ENCODE measurements around the gene CREB3. TPM values are rescaled to one million over a fixed set of nuclear protein-coding genes. Genes with fewer than 3 reads are reported as not detected.

Gene CREB3
- total RNA-seq, 1 donor from 2014 or later, result 35.1 TPM

DNA sequence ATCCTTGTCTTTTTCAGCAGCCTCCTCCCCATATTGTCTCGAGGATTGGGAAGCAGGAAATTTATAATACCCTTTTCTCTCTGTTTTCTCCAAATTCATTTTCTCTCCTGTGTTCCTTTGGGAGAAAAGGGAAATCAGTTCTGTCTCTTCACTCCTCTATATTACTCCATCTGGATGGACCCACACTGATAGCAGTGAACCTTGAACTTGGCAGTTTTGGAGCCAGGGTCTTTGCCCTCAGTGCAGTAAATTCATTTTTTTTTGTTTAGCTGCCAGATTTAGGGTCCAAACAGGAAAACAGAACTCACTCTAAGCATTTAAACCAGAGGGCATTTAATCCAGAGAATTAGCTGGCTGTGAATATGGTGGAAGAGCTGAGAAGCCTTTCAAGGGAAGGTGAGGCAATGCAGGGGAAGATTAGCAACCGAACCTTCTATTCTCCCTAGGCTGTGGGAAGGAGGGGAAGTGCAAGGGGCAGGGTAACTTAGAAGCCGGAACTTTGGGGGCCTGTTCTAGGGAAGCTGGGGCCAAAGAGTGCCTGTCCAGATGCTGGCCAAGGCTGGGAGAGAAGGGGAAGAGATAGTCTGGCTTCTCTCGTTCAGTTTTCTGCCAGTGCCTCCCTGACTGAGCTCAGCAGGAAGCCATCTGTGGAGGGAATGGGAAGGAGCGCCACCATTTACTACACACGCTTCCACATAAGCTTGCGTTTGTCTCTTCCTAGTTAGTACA, 42.6 kb downstream of the CREB3 start:
- Histone ChIP-seq H3K4me3 (no peak overlapping the region), H3K27ac (no peak overlapping the region), H3K4me1 (peaks cover 13% of the 10 kb centered on the region), H3K9me3 (no peaks in the 10 kb centered on the region), H3K36me3 (no peaks in the 10 kb centered on the region), H3K27me3 (no peaks in the 10 kb centered on the region)
- no peak for DNase-seq (ENCODE audit: extremely low spot score in 2 of 2)
- TF ChIP-seq, protein P1, sequence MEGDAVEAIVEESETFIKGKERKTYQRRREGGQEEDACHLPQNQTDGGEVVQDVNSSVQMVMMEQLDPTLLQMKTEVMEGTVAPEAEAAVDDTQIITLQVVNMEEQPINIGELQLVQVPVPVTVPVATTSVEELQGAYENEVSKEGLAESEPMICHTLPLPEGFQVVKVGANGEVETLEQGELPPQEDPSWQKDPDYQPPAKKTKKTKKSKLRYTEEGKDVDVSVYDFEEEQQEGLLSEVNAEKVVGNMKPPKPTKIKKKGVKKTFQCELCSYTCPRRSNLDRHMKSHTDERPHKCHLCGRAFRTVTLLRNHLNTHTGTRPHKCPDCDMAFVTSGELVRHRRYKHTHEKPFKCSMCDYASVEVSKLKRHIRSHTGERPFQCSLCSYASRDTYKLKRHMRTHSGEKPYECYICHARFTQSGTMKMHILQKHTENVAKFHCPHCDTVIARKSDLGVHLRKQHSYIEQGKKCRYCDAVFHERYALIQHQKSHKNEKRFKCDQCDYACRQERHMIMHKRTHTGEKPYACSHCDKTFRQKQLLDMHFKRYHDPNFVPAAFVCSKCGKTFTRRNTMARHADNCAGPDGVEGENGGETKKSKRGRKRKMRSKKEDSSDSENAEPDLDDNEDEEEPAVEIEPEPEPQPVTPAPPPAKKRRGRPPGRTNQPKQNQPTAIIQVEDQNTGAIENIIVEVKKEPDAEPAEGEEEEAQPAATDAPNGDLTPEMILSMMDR (IDR thresholded peaks at IDR 0.05), result no peak
- TF ChIP-seq POLR2A (IDR thresholded peaks at IDR 0.05) (no peak), POLR2AphosphoS5 (IDR thresholded peaks at IDR 0.05; ENCODE audit: insufficient read depth in 1 of 2, low read depth in 1 of 2) (no peak)
- intact Hi-C loops (cut with DNase I), result no loop called here

DNA sequence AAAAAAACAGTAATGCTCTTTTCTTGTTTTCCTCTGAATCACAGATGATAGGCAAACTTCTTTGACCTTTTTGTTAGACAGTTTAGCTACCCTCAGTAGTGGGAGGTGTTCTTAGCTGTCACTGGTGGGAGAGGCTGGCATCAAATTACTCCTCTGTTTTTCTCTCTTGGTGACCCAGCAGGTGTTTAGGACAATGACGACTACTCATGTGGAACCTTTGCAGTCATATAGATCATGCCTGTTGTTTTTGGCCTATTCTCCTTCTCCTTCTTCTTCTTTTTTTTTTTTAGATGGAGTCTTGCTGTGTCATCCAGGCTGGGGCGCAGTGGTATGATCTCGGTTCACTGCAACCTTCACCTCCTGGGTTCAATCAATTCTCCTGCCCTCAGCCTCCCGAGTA, 43.6 kb downstream of the CREB3 start:
- Histone ChIP-seq H3K36me3 (no peaks in the 10 kb centered on the region), H3K4me1 (peaks cover 8% of the 10 kb centered on the region), H3K9me3 (no peaks in the 10 kb centered on the region), H3K4me3 (no peak overlapping the region), H3K27me3 (no peaks in the 10 kb centered on the region), H3K27ac (no peak overlapping the region)
- no peak for TF ChIP-seq POLR2A (IDR thresholded peaks at IDR 0.05)
- TF ChIP-seq POLR2AphosphoS5 (IDR thresholded peaks at IDR 0.05; ENCODE audit: insufficient read depth in 1 of 2, low read depth in 1 of 2), result no peak
- DNase-seq (ENCODE audit: extremely low spot score in 2 of 2), result no peak
- intact Hi-C loops (cut with DNase I), result no loop called here

DNA sequence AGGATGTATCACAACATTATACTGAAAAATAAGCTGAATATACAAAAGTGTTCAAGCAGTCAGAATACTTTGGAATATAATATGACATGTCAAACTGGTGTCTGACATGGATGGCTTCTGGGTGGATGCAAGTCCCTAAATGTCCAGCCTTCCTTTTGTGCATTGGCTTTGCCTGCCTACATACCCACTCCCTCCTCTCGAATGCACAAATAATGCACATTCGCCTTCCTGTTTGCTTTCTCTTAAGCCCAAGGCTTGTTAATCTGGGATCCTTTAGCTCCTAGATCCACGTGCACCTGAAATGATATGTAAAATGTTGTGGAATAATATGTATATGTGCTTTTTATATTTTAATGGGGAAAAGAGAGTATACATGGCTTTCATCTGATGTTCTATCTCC, 46.0 kb downstream of the CREB3 start:
- Histone ChIP-seq H3K27ac (no peak overlapping the region), H3K4me1 (no peaks in the 10 kb centered on the region), H3K36me3 (no peaks in the 10 kb centered on the region), H3K4me3 (no peak overlapping the region), H3K9me3 (no peaks in the 10 kb centered on the region), H3K27me3 (no peaks in the 10 kb centered on the region)
- DNase-seq (ENCODE audit: extremely low spot score in 2 of 2), result no peak
- TF ChIP-seq POLR2A (IDR thresholded peaks at IDR 0.05) (no peak), POLR2AphosphoS5 (IDR thresholded peaks at IDR 0.05; ENCODE audit: insufficient read depth in 1 of 2, low read depth in 1 of 2) (no peak)
- TF ChIP-seq, protein P1 (IDR thresholded peaks at IDR 0.05), result no peak
- intact Hi-C loops (cut with DNase I), result no loop called here

DNA sequence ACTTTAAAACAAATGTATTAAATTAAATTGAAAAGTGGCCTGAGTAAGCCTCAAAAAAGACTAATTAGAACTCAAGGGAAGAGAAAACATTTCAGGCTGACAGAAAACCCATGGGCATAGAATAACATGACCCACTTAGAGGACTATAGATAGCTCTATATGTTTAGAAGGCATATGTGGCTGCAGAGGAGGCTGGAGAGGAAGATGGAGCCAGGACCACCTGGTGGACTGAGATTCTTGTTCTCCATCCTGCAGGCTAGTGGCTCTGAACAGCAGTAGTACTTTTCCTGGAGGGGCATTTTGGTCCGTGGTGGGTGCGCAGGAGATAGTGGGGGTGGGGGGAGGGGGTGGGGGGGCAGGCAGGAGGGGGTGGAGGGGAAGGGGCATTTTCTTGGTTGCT, 48.6 kb downstream of the CREB3 start:
- no peak for DNase-seq (ENCODE audit: extremely low spot score in 2 of 2)
- Histone ChIP-seq H3K4me3 (no peak overlapping the region), H3K27me3 (no peaks in the 10 kb centered on the region), H3K36me3 (no peaks in the 10 kb centered on the region), H3K9me3 (no peaks in the 10 kb centered on the region), H3K27ac (no peak overlapping the region), H3K4me1 (no peaks in the 10 kb centered on the region)
- intact Hi-C loops (cut with DNase I), result no loop called here
- TF ChIP-seq POLR2AphosphoS5 (IDR thresholded peaks at IDR 0.05; ENCODE audit: insufficient read depth in 1 of 2, low read depth in 1 of 2) (no peak), POLR2A (IDR thresholded peaks at IDR 0.05) (no peak)
- TF ChIP-seq, protein P1 (IDR thresholded peaks at IDR 0.05), result no peak

DNA sequence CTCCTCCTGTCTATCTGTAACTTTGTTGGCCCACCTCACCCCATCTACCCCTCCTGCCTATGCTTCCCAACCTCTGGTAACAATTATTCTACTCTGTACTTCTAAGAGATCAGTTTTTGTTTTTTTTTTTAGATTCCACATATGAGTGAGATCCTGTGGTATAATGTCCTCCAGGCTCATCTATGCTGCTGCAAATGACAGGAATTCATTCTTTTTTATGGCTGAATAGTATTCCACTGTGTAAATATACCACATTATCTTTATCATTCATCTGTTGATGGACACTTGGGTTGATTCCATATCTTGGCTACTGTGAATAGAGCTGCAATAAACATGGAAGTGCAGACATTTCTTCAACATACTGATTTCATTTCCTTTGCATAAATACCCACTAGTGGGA, 51.0 kb downstream of the CREB3 start:
- no peaks in the 10 kb centered on the region for H3K4me1 ChIP-seq
- H3K9me3 ChIP-seq, result no peaks in the 10 kb centered on the region
- intact Hi-C loops (cut with DNase I), result no loop called here

More for the DNA sequence above, 51.0 kb downstream of the CREB3 start:
- Histone ChIP-seq H3K36me3 (no peaks in the 10 kb centered on the region), H3K27ac (no peak overlapping the region), H3K4me3 (no peak overlapping the region), H3K27me3 (no peaks in the 10 kb centered on the region)
- TF ChIP-seq POLR2AphosphoS5 (IDR thresholded peaks at IDR 0.05; ENCODE audit: insufficient read depth in 1 of 2, low read depth in 1 of 2) (no peak), POLR2A (IDR thresholded peaks at IDR 0.05) (no peak)
- TF ChIP-seq, protein P1 (IDR thresholded peaks at IDR 0.05), result no peak
- DNase-seq (ENCODE audit: extremely low spot score in 2 of 2), result no peak

Small RNA genes within 50 kb of the gene (microRNA-seq; reads per million reads assigned to microRNA genes)
- not detected for gene MIR6852 (ENCODE audit: borderline number of aligned reads, borderline replicate concordance)
- gene MIR6853 (ENCODE audit: borderline number of aligned reads, borderline replicate concordance), result not detected

Small RNA genes within 50 kb of the gene (small RNA-seq; reads per million reads assigned to genes)
- not detected for gene MIR6853

Other genes starting within 250 kb of the CREB3 start
- gene RUSC2, start 242.6 kb upstream of the CREB3 start, total RNA-seq, result 18.9 TPM
- gene TESK1, start 127.4 kb upstream of the CREB3 start, total RNA-seq, result 29.7 TPM
- 5.6 TPM for gene CD72, start 114.3 kb upstream of the CREB3 start, total RNA-seq
- 2.5 TPM for gene SIT1, start 81.7 kb upstream of the CREB3 start, total RNA-seq
- gene RMRP, start 74.6 kb upstream of the CREB3 start, total RNA-seq, result 8,462 TPM
- gene CCDC107, start 74.4 kb upstream of the CREB3 start, total RNA-seq, result 17.2 TPM
- 1.2 TPM for gene ARHGEF39, start 67.5 kb upstream of the CREB3 start, total RNA-seq
- gene CA9, start 58.7 kb upstream of the CREB3 start, total RNA-seq, result 0.98 TPM
- gene TPM2, start 42.7 kb upstream of the CREB3 start, total RNA-seq, result 460 TPM
- gene TLN1, start 471 bp upstream of the CREB3 start, total RNA-seq, result 268 TPM
- gene GBA2, start 16.6 kb downstream of the CREB3 start, total RNA-seq, result 77.3 TPM
- gene RGP1, start 16.6 kb downstream of the CREB3 start, total RNA-seq, result 16.2 TPM
- gene MSMP, start 21.6 kb downstream of the CREB3 start, total RNA-seq, result not detected
- gene NPR2, start 58.9 kb downstream of the CREB3 start, total RNA-seq, result 17.2 TPM
- gene SPAG8, start 79.6 kb downstream of the CREB3 start, total RNA-seq, result not detected
- 24.1 TPM for gene HINT2, start 82.4 kb downstream of the CREB3 start, total RNA-seq
- not detected for gene FAM221B, start 96.1 kb downstream of the CREB3 start, total RNA-seq
- 11.3 TPM for gene TMEM8B, start 96.6 kb downstream of the CREB3 start, total RNA-seq
- not detected for gene OR13J1, start 137.7 kb downstream of the CREB3 start, total RNA-seq
- gene HRCT1, start 173.5 kb downstream of the CREB3 start, total RNA-seq, result 5.4 TPM
- 0.49 TPM for gene SPAAR, start 176.8 kb downstream of the CREB3 start, total RNA-seq
- not detected for gene OR2S2, start 225.5 kb downstream of the CREB3 start, total RNA-seq

All from vagina (tissue), 2 donors.